ENCODE data around the gene MUC20. TPM values are rescaled to one million over a fixed set of nuclear protein-coding genes. Genes with fewer than 3 reads are reported as not detected.

MUC20 gene
- total and polyA plus RNA-seq, 11 donors = 0.21 to 8.4 (median 3.2) TPM

MicroRNAs within 50 kb of the gene (microRNA counts, 767-probe panel; counts per million panel counts)
- 0 to 886 counts per million in 2 donors for microRNA hsa-miR-570-3p

Small RNA genes lying within 50 kb of the gene (microRNA-seq; reads per million reads assigned to microRNA genes)
- 0 to 0.83 (median 0.59) reads per million in 4 donors for gene MIR570

Other genes starting within 250 kb of the MUC20 start
- gene PPP1R2, start 177.7 kb upstream of the MUC20 start, total RNA-seq = 10 to 100 TPM; 35.1 to 63.6 (median 44.0) TPM
- gene PPP1R2, start 177.7 kb upstream of the MUC20 start, polyA plus RNA-seq = 10 to 100 TPM; 16.8 to 42.6 TPM
- gene APOD, start 137.0 kb upstream of the MUC20 start, total RNA-seq = 1,000 to 10,000 TPM in 1 of 9 donors, 100 to 1,000 TPM in 8; 109 to 1,096 (median 214) TPM
- gene APOD, start 137.0 kb upstream of the MUC20 start, polyA plus RNA-seq = 100 to 1,000 TPM; 101 to 263 TPM
- gene MUC4, start 91.0 kb downstream of the MUC20 start, total RNA-seq = under 1 TPM in 2 of 9 donors, not detected in 7; 0.02 to 0.17 TPM
- under 1 TPM in 1 of 2 donors, not detected in 1; 0.03 TPM for gene MUC4, start 91.0 kb downstream of the MUC20 start, polyA plus RNA-seq
- 10 to 100 TPM; 13.5 to 59.7 (median 28.7) TPM for gene TNK2, start 187.6 kb downstream of the MUC20 start, total RNA-seq
- 10 to 100 TPM; 27.2 to 31.5 TPM for gene TNK2, start 187.6 kb downstream of the MUC20 start, polyA plus RNA-seq